HCT116 (cell line): ENCODE measurements around the gene AZIN2. TPM values are rescaled to one million over a fixed set of nuclear protein-coding genes. Genes with fewer than 3 reads are reported as not detected.

Experiments used
- ATAC-seq: fragments of 200-7000 bp; cut with Tn5 transposase; 2 replicates; pipeline ENCODE4 v1.9.1; 2020; ENCODE audit warnings: mild to moderate bottlenecking, moderate library complexity
- BruUV-seq: library from RNA; stranded (reverse); fragments of 400-500 nt; replicated peaks from 2 replicates; lab custom pipeline; 2021; lab: Mats Ljungman, UMichigan
- CTCF ChIA-PET: fragments of 300-600 bp; sonication (Branson Sonifier 250); formaldehyde crosslinking; loops from one replicate; lab custom pipeline; 2021; ENCODE audit warnings: antibody characterized with exemption; lab: Charles Lee
- POLR2A ChIA-PET: fragments of 300-600, 350-600 bp; sonication (Branson Sonifier 250); formaldehyde crosslinking; loops from one replicate; lab custom pipeline; 2021; ENCODE audit warnings: antibody characterized with exemption; lab: Charles Lee
- RAD21 ChIA-PET, 2 experiments: fragments of 300-600 bp; sonication (Branson Sonifier 250); formaldehyde crosslinking; loops; one replicate each; lab custom pipeline; 2023; ENCODE audit warnings: low total read pairs in 2 of 2; ENCODE audit not compliant: uncharacterized antibody in 2 of 2, unreplicated experiment in 2 of 2, low non-redundant PET in 1 of 2; lab: Charles Lee
- DNase-seq: peaks from one replicate; pipeline ENCODE4 v3.0.0-alpha.2; 2010; ENCODE audit warnings: low read depth, low spot score
- H2AFZ ChIP-seq: fragments of 200-600 bp; shearing (Covaris generic), sonication (generic); 2 replicates; pipeline ENCODE4 v1.6.1; 2017; ENCODE audit warnings: low read depth, mixed run types, mixed read lengths, antibody characterized with exemption, low read length; ENCODE audit not compliant: poor library complexity, severe bottlenecking
- H3K27ac ChIP-seq: 2 replicates; pipeline ENCODE4 v1.5.1; 2012; ENCODE audit warnings: low read depth, low read length
- H3K27me3 ChIP-seq: fragments of 200-600 bp; sonication (generic); 2 replicates; pipeline ENCODE4 v1.6.1; 2016; ENCODE audit warnings: mixed run types, low read length, mixed read lengths; ENCODE audit not compliant: insufficient read depth
- H3K36me3 ChIP-seq, 2 experiments: fragments of 200-500 bp in 1 of 2; fragments of 200-600 bp in 1 of 2; sonication (Bioruptor generic) in 1 of 2; sonication (generic) in 1 of 2; 2 replicates each; pipeline versions ENCODE4 v1.5.1 to v1.6.1; 2014 to 2016; ENCODE audit warnings: low read length in 2 of 2, inconsistent platforms in 1 of 2, mixed read lengths in 1 of 2, mixed run types in 1 of 2; ENCODE audit not compliant: insufficient read depth in 2 of 2, control insufficient read depth in 1 of 2
- H3K4me1 ChIP-seq, 2 experiments: fragments of 200-600 bp in 1 of 2; sonication (generic) in 1 of 2; 2 replicates each; pipeline versions ENCODE4 v1.5.1 to v1.6.1; 2012 to 2017; ENCODE audit warnings: low read length in 2 of 2, inconsistent platforms in 1 of 2, mild to moderate bottlenecking in 1 of 2, mixed read lengths in 1 of 2, mixed run types in 1 of 2, moderate library complexity in 1 of 2; ENCODE audit not compliant: insufficient read depth in 2 of 2, control insufficient read depth in 1 of 2
- H3K4me2 ChIP-seq: fragments of 200-600 bp; sonication (generic); 2 replicates; pipeline ENCODE4 v1.6.1; 2017; ENCODE audit warnings: mixed run types, low read length, mixed read lengths
- H3K4me3 ChIP-seq, 2 experiments: fragments of 200-600 bp in 1 of 2; sonication (generic) in 1 of 2; replicated peaks in 1 of 2; 2 replicates each; pipeline ENCODE4 v1.5.1; 2011 to 2016; ENCODE audit warnings: low read length in 2 of 2, control low read depth in 1 of 2, low read depth in 1 of 2, mild to moderate bottlenecking in 1 of 2, mixed read lengths in 1 of 2, mixed run types in 1 of 2
- H3K79me2 ChIP-seq: fragments of 200-600 bp; sonication (generic); 2 replicates; pipeline ENCODE4 v1.6.1; 2017; ENCODE audit warnings: mild to moderate bottlenecking, mixed run types, low read length, moderate library complexity, mixed read lengths; ENCODE audit not compliant: insufficient read depth
- H3K9ac ChIP-seq: fragments of 200-600 bp; sonication (generic); 2 replicates; pipeline ENCODE4 v1.6.1; 2016; ENCODE audit warnings: low read length, mixed read lengths
- H3K9me2 ChIP-seq: fragments of 200-600 bp; sonication (generic), shearing (Covaris generic); 2 replicates; pipeline ENCODE4 v1.6.1; 2017; ENCODE audit warnings: mixed run types, mild to moderate bottlenecking, moderate library complexity; ENCODE audit not compliant: insufficient read depth
- H3K9me3 ChIP-seq, 2 experiments: fragments of 200-500 bp in 1 of 2; fragments of 200-600 bp in 1 of 2; sonication (Bioruptor generic) in 1 of 2; sonication (generic) in 1 of 2; 2 replicates each; pipeline ENCODE4 v1.6.1; 2014 to 2017; ENCODE audit warnings: low read length in 2 of 2, mixed read lengths in 2 of 2, inconsistent platforms in 1 of 2, low read depth in 1 of 2, mild to moderate bottlenecking in 1 of 2, mixed run types in 1 of 2, moderate library complexity in 1 of 2; ENCODE audit not compliant: control insufficient read depth in 1 of 2, insufficient read depth in 1 of 2
- H4K20me1 ChIP-seq: fragments of 200-600 bp; sonication (generic), shearing (Covaris generic); 2 replicates; pipeline ENCODE4 v1.6.1; 2017; ENCODE audit warnings: mixed run types, mild to moderate bottlenecking, moderate library complexity; ENCODE audit not compliant: insufficient read depth
- CBX3 ChIP-seq: IDR thresholded peaks from 2 replicates; pipeline ENCODE4 v1.6.1; 2012; ENCODE audit warnings: low read depth
- CEBPB ChIP-seq: IDR thresholded peaks from 2 replicates; pipeline ENCODE4 v1.6.1; 2012; ENCODE audit warnings: low read depth
- EGR1 ChIP-seq: IDR thresholded peaks from 2 replicates; pipeline ENCODE4 v1.6.1; 2012; ENCODE audit warnings: low read depth
- ELF1 ChIP-seq: IDR thresholded peaks from 2 replicates; pipeline ENCODE4 v1.6.1; 2012; ENCODE audit warnings: low read depth, borderline replicate concordance
- EZH2 ChIP-seq: fragments of 200-600 bp; sonication (generic); IDR thresholded peaks from 2 replicates; pipeline ENCODE4 v1.6.1; 2017; ENCODE audit warnings: antibody characterized with exemption, mixed run types
- JUND ChIP-seq: IDR thresholded peaks from 2 replicates; pipeline ENCODE4 v1.6.1; 2012
- POLR2A ChIP-seq: IDR thresholded peaks from 2 replicates; pipeline ENCODE4 v1.7.0; 2011; ENCODE audit warnings: borderline replicate concordance; ENCODE audit not compliant: insufficient read depth, insufficient read length; ENCODE audit errors: extremely low read depth
- POLR2AphosphoS5 ChIP-seq: IDR thresholded peaks from 2 replicates; pipeline ENCODE4 v1.6.1; 2011; ENCODE audit warnings: mild to moderate bottlenecking, low read depth, low read length, moderate library complexity
- RAD21 ChIP-seq: IDR thresholded peaks from 2 replicates; pipeline ENCODE4 v1.6.1; 2012; ENCODE audit warnings: low read depth, mild to moderate bottlenecking
- SIN3A ChIP-seq: IDR thresholded peaks from 2 replicates; pipeline ENCODE4 v1.6.1; 2012; ENCODE audit warnings: low read depth
- SP1 ChIP-seq: IDR thresholded peaks from 2 replicates; pipeline ENCODE4 v1.6.1; 2012; ENCODE audit warnings: low read depth
- SRF ChIP-seq: IDR thresholded peaks from 2 replicates; pipeline ENCODE4 v1.6.1; 2012; ENCODE audit warnings: low read depth
- TCF7L2 ChIP-seq: IDR thresholded peaks from 2 replicates; pipeline ENCODE4 v1.7.0; 2011; ENCODE audit warnings: borderline replicate concordance, inconsistent platforms; ENCODE audit not compliant: insufficient read depth, insufficient read length; ENCODE audit errors: extremely low read depth
- YY1 ChIP-seq: IDR thresholded peaks from 2 replicates; pipeline ENCODE4 v1.6.1; 2011; ENCODE audit warnings: low read length, low read depth, moderate library complexity, mild to moderate bottlenecking; ENCODE audit not compliant: insufficient replicate concordance; ENCODE audit errors: extremely low read depth
- intact Hi-C: fragments of 100-400 bp; cut with micrococcal nuclease; formaldehyde crosslinking; loops from 2 replicates; pipeline ENCODE4 v1.10.0; 2022
- total RNA-seq: library from RNA; stranded (reverse); gene quantifications from one replicate; pipeline ENCODE4 v1.2.1, GENCODE V29; 2021; ENCODE audit not compliant: unreplicated experiment
- TF ChIP-seq, protein P1 (sequence below): IDR thresholded peaks from 2 replicates; pipeline ENCODE4 v1.6.1; 2012
- TF ChIP-seq, protein P2 (sequence below), 3 experiments: fragments of 200-600 bp in 1 of 3; sonication (generic) in 1 of 3; IDR thresholded peaks in 2 of 3; conservative IDR thresholded peaks in 1 of 3; 2 replicates each; pipeline ENCODE4 v1.5.1; 2012 to 2017; ENCODE audit warnings: low read depth in 2 of 3, low read length in 2 of 3, antibody characterized with exemption in 1 of 3, borderline replicate concordance in 1 of 3, control low read depth in 1 of 3, mild to moderate bottlenecking in 1 of 3, mixed read lengths in 1 of 3, mixed run types in 1 of 3, moderate library complexity in 1 of 3; ENCODE audit not compliant: insufficient read depth in 1 of 3
- TF ChIP-seq, protein P3 (sequence below): IDR thresholded peaks from 2 replicates; pipeline ENCODE4 v1.6.1; 2012; ENCODE audit warnings: low read depth
- TF ChIP-seq, protein P4 (sequence below): IDR thresholded peaks from 2 replicates; pipeline ENCODE4 v1.6.1; 2011; ENCODE audit warnings: mild to moderate bottlenecking, low read length, moderate library complexity; ENCODE audit not compliant: insufficient replicate concordance; ENCODE audit errors: extremely low read depth

Gene AZIN2
- total RNA-seq, 1 experiment from 2014 or later: 7.8 TPM

DNA sequence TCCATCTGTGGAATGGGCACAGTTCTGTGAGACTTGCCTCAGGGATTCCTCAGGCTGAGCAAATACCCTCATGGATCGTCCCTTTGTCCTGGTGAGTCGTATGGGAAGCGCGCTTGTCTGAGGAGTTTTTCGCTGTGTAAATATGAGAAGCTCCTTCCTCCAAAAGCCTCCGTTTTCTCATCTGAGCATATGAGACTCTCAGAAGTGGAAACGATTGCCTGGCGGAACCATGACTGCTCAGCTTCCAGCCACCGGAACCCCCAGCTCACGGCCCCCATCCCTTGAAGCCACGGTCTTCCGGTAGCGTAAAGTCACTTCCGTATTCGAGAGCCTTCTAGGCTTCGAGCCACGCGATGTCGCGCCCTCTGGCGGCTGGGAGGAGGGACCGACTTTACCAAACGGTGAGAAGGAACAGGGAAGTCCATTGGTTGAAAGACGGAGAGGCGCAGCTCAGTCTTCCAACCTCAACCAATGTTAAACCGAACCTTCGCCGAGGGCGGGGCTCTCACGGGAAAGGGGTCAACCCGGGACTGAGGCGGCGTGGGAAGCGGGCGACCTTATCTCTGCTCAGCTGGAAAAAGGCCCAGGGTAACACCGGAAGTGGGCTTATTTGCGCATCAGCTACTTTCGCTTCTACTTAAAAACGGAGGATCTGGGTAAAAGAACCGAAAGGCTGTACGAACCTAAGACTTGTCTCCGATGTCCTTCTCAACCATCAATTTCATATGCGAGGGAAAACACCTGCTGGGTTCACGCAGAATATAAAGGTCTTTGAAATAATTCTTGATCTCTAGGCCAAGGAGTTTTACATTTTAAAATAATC is 46.3 kb downstream of the AZIN2 start:
- POLR2A ChIA-PET: interaction anchor here (0.6 to 1.4 kb wide), 11 partner anchors 8 to 344 kb away, joined by 3 to 7 read pairs (median 3); partner anchors contain the start of gene TRIM62
- no peaks in the 10 kb centered on the region; a peak in 1 of 4 replicates for H3K36me3 ChIP-seq
- H3K4me3 ChIP-seq: peak overlapping the region; percentile 78 to 98
- intact Hi-C loops: loop anchor here (5.0 to 10.0 kb wide), 2 partner anchors 218 to 345 kb away; partner anchors contain the start of gene ZSCAN20
- no peaks in the 10 kb centered on the region for H3K27me3 ChIP-seq
- BruUV-seq: no TSS peak
- H3K4me2 ChIP-seq: peak overlapping the region; percentile 97
- DNase-seq: peak; percentile 99
- RAD21 ChIA-PET: no interaction called here
- peak overlapping the region; percentile 52 for H2AFZ ChIP-seq
- H3K27ac ChIP-seq: peak overlapping the region; percentile 66
- H3K79me2 ChIP-seq: peaks cover 24% of the 10 kb centered on the region
- H3K4me1 ChIP-seq: peaks cover 5 to 20% of the 10 kb centered on the region in 2 experiments; a peak in 3 of 4 replicates
- H3K9me3 ChIP-seq: no peaks in the 10 kb centered on the region
- no peaks in the 10 kb centered on the region for H4K20me1 ChIP-seq
- CTCF ChIA-PET: interaction anchor here (0.6 to 2.2 kb wide), 22 partner anchors 10 to 491 kb away, joined by 3 to 12 read pairs (median 5); partner anchors contain the start of gene AZIN2
- H3K9me2 ChIP-seq: no peaks in the 10 kb centered on the region
- ATAC-seq: peak; percentile 96
- H3K9ac ChIP-seq: peak overlapping the region; percentile 94
- peak; percentile 96 for TF ChIP-seq POLR2AphosphoS5
- TF ChIP-seq, protein P1, sequence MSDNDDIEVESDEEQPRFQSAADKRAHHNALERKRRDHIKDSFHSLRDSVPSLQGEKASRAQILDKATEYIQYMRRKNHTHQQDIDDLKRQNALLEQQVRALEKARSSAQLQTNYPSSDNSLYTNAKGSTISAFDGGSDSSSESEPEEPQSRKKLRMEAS: peak; percentile 96
- no peak for TF ChIP-seq JUND
- TF ChIP-seq, protein P2, sequence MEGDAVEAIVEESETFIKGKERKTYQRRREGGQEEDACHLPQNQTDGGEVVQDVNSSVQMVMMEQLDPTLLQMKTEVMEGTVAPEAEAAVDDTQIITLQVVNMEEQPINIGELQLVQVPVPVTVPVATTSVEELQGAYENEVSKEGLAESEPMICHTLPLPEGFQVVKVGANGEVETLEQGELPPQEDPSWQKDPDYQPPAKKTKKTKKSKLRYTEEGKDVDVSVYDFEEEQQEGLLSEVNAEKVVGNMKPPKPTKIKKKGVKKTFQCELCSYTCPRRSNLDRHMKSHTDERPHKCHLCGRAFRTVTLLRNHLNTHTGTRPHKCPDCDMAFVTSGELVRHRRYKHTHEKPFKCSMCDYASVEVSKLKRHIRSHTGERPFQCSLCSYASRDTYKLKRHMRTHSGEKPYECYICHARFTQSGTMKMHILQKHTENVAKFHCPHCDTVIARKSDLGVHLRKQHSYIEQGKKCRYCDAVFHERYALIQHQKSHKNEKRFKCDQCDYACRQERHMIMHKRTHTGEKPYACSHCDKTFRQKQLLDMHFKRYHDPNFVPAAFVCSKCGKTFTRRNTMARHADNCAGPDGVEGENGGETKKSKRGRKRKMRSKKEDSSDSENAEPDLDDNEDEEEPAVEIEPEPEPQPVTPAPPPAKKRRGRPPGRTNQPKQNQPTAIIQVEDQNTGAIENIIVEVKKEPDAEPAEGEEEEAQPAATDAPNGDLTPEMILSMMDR (IDR thresholded peaks at IDR 0.05 in 2 of 3, conservative IDR thresholded peaks at IDR 0.05 in 1 of 3; ENCODE audit: borderline replicate concordance in 1 of 3, insufficient read depth in 1 of 3, low read depth in 2 of 3, low read length in 2 of 3): peak; percentile 80 to 94 (median 91)
- TF ChIP-seq SP1: peak; percentile 95
- TF ChIP-seq TCF7L2: peak; percentile 67
- peak; percentile 85 for TF ChIP-seq SRF
- peak; percentile 80 for TF ChIP-seq YY1
- TF ChIP-seq, protein P3, sequence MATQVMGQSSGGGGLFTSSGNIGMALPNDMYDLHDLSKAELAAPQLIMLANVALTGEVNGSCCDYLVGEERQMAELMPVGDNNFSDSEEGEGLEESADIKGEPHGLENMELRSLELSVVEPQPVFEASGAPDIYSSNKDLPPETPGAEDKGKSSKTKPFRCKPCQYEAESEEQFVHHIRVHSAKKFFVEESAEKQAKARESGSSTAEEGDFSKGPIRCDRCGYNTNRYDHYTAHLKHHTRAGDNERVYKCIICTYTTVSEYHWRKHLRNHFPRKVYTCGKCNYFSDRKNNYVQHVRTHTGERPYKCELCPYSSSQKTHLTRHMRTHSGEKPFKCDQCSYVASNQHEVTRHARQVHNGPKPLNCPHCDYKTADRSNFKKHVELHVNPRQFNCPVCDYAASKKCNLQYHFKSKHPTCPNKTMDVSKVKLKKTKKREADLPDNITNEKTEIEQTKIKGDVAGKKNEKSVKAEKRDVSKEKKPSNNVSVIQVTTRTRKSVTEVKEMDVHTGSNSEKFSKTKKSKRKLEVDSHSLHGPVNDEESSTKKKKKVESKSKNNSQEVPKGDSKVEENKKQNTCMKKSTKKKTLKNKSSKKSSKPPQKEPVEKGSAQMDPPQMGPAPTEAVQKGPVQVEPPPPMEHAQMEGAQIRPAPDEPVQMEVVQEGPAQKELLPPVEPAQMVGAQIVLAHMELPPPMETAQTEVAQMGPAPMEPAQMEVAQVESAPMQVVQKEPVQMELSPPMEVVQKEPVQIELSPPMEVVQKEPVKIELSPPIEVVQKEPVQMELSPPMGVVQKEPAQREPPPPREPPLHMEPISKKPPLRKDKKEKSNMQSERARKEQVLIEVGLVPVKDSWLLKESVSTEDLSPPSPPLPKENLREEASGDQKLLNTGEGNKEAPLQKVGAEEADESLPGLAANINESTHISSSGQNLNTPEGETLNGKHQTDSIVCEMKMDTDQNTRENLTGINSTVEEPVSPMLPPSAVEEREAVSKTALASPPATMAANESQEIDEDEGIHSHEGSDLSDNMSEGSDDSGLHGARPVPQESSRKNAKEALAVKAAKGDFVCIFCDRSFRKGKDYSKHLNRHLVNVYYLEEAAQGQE: no peak
- peak; percentile 100 for TF ChIP-seq CBX3
- peak; percentile 41 for TF ChIP-seq RAD21
- 0 out of 2 replicates have a peak, but pooled peaks have one; percentile 17 for TF ChIP-seq CEBPB
- TF ChIP-seq EGR1: peak; percentile 51; the same call in 1 of the 2 replicates
- TF ChIP-seq EZH2: no peak
- TF ChIP-seq POLR2A: peak; percentile 74
- TF ChIP-seq SIN3A: peak; percentile 96
- TF ChIP-seq, protein P4, sequence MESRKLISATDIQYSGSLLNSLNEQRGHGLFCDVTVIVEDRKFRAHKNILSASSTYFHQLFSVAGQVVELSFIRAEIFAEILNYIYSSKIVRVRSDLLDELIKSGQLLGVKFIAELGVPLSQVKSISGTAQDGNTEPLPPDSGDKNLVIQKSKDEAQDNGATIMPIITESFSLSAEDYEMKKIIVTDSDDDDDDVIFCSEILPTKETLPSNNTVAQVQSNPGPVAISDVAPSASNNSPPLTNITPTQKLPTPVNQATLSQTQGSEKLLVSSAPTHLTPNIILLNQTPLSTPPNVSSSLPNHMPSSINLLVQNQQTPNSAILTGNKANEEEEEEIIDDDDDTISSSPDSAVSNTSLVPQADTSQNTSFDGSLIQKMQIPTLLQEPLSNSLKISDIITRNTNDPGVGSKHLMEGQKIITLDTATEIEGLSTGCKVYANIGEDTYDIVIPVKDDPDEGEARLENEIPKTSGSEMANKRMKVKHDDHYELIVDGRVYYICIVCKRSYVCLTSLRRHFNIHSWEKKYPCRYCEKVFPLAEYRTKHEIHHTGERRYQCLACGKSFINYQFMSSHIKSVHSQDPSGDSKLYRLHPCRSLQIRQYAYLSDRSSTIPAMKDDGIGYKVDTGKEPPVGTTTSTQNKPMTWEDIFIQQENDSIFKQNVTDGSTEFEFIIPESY: peak; percentile 69
- TF ChIP-seq ELF1: peak; percentile 99
